ENCODE measurements around the gene SDR42E1.

Gene SDR42E1

DNA sequence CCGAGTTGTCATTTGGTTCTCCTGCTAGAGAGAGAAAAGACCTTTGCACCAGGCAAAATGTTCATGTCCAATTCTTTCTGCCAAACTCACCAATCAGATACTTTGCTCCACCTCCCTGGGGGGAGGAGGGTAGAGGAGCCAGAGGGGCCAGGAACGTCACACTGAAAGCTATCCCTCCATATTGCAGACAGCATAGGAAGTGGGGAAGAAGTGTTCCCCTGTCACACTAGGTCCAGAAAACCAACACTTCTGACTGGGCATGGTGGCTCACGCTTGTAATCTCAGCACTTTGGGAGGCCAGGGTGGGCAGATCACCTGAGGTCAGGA is 33.3 kb upstream of the SDR42E1 start:
- Mint-ChIP-seq H3K27ac (no peak overlapping the region), H3K36me3 (no peaks in the 10 kb centered on the region), H3K4me1 (no peaks in the 10 kb centered on the region), H3K4me3 (no peak overlapping the region), H3K27me3 (peaks cover 4% of the 10 kb centered on the region), H3K9me3 (no peaks in the 10 kb centered on the region)

GRCh38 chr16:82043680-82044584 is 32.7 kb upstream of the SDR42E1 start:
- Mint-ChIP-seq H3K36me3 (no peaks in the 10 kb centered on the region), H3K4me3 (no peak overlapping the region), H3K9me3 (no peaks in the 10 kb centered on the region), H3K4me1 (no peaks in the 10 kb centered on the region), H3K27ac (no peak overlapping the region), H3K27me3 (peaks cover 4% of the 10 kb centered on the region)

DNA sequence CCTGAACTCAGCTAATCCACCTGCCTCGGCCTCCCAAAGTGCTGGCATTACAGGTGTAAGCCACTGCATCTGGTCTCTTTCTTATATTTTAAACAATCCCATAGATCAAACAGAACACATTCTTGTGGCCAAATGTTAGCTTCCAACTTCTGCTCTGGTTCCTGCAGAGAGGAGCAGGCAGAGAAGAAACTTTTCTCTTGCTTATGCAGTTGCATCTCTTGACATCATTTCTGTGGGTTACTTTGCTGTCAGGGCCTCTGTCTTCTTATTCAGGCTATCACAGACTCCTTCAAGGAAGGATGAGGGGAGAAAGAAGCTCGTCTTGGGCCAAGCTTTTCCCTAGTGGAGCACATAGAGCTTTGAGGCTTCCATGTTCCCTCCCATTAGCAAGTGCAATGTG is 31.6 kb upstream of the SDR42E1 start:
- Mint-ChIP-seq H3K9me3 (no peaks in the 10 kb centered on the region), H3K36me3 (no peaks in the 10 kb centered on the region), H3K27me3 (peaks cover 4% of the 10 kb centered on the region), H3K4me1 (no peaks in the 10 kb centered on the region), H3K27ac (no peak overlapping the region), H3K4me3 (no peak overlapping the region)

- peaks cover 4% of the 10 kb centered on the region for H3K27me3 Mint-ChIP-seq
- no peak overlapping the region for H3K27ac Mint-ChIP-seq
- no peak overlapping the region for H3K4me3 Mint-ChIP-seq
- H3K4me1 Mint-ChIP-seq: no peaks in the 10 kb centered on the region
- H3K36me3 Mint-ChIP-seq: no peaks in the 10 kb centered on the region
- H3K9me3 Mint-ChIP-seq: no peaks in the 10 kb centered on the region
Observed at GRCh38 chr16:82042144-82042543, 30.9 kb upstream of the SDR42E1 start.

GRCh38 chr16:82041542-82041941 is 30.3 kb upstream of the SDR42E1 start:
- Mint-ChIP-seq H3K27ac (no peak overlapping the region), H3K9me3 (no peaks in the 10 kb centered on the region), H3K4me3 (no peak overlapping the region), H3K4me1 (no peaks in the 10 kb centered on the region), H3K27me3 (peaks cover 1% of the 10 kb centered on the region), H3K36me3 (no peaks in the 10 kb centered on the region)

DNA sequence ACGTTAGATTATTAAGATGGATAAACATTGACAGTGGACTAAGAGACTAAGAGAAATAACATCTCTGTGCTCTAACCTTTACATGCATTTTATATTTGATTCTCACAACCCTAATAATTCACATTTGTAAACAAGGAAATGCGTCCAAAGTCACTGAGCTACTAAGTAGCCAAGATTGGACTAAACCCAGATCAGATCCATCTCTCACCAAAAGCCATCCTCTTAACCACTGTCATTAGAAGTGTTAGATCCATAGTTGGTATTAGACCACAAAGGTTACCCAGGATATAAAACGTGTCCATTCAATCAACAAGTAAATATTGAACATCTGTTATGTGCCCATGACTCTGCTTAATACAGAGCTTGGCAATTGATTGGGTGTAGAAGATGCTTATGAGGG is 29.0 kb upstream of the SDR42E1 start:
- H3K9me3 Mint-ChIP-seq: no peaks in the 10 kb centered on the region
- no peaks in the 10 kb centered on the region for H3K36me3 Mint-ChIP-seq

DNA sequence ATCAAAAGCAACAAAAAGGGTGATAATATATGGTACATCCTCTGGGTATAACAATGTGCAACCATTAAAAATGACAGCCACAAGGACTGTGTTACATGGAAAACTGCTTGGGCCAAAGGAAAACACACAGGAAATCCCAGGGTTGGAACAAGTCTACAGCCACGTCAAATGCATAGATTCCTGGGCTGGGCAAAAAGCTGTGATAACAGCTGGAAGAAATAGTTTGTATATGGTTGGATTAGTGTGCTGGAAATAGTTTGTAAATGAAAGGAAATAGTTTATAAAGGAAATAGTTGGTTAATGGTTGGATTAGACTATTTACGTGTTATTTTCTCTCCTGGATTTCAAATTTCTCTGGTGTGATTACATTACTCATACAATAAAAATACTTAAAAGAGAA is 26.4 kb upstream of the SDR42E1 start:
- Mint-ChIP-seq H3K36me3 (no peaks in the 10 kb centered on the region), H3K27ac (no peak overlapping the region), H3K9me3 (no peaks in the 10 kb centered on the region), H3K27me3 (peaks cover 3% of the 10 kb centered on the region), H3K4me3 (no peak overlapping the region), H3K4me1 (no peaks in the 10 kb centered on the region)

More for the DNA sequence above, 29.0 kb upstream of the SDR42E1 start:
- Mint-ChIP-seq H3K4me1 (no peaks in the 10 kb centered on the region), H3K27ac (no peak overlapping the region), H3K27me3 (peaks cover 2% of the 10 kb centered on the region), H3K4me3 (no peak overlapping the region)

DNA sequence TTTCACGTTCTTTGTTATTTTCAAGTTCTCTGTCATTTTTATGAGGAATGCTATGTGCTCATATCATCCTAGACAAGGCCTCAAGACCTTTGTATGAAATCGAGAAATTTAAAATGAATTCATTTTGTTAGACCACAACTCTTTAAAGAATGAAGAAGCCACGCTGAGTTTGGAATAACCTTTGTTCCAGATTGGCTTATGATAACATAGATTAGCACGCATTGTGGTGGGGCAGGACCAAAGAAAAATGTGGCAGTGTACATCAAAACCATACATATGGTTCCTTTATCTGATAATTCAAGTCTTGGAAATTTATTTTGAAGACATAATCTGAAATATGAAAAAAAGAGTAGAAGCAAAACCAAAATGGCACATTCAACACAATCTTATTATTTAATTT is 26.0 kb upstream of the SDR42E1 start:
- Mint-ChIP-seq H3K36me3 (no peaks in the 10 kb centered on the region), H3K4me3 (no peak overlapping the region), H3K27me3 (peaks cover 3% of the 10 kb centered on the region), H3K4me1 (no peaks in the 10 kb centered on the region), H3K9me3 (no peaks in the 10 kb centered on the region), H3K27ac (no peak overlapping the region)

DNA sequence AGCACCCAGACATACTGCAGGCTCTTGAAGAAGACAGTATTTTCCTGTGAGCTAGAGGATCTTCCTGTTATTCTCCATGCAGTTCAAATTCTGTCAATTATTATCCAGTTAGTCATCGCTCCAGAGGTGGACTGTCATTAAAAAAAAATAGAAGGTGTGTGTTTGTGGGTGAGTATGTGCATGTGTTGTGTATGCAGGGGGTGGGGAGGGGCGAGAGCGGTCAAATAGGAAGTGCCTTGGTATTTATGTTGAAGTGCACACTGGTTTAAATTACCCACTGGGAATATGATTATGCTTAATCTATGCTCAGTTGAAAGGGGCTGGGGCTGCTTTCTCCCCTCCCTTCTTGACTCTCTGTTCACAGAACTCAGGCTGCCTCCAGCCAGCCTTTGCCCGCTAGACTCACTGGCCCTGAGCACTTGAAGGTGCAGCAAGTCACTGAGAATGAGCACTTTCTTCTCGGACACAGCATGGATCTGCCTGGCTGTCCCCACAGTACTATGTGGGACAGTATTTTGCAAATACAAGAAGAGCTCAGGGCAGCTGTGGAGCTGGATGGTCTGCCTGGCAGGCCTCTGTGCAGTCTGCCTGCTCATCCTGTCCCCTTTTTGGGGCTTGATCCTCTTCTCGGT is 23.8 kb upstream of the SDR42E1 start, which contains the start of gene HSD17B2:
Gene HSD17B2, plus strand, starts transcription at position 273 of the 632 bp plus-strand sequence. Its CDS starts 172 bp downstream, at position 445.
- H3K36me3 Mint-ChIP-seq: no peaks in the 10 kb centered on the region
- H3K27ac Mint-ChIP-seq: no peak within 1 kb of the TSS
- H3K9me3 Mint-ChIP-seq: no peaks in the 10 kb centered on the region
- peaks cover 4% of the 10 kb centered on the region for H3K27me3 Mint-ChIP-seq
- no peaks in the 10 kb centered on the region for H3K4me1 Mint-ChIP-seq
- H3K4me3 Mint-ChIP-seq: no peak within 1 kb of the TSS

DNA sequence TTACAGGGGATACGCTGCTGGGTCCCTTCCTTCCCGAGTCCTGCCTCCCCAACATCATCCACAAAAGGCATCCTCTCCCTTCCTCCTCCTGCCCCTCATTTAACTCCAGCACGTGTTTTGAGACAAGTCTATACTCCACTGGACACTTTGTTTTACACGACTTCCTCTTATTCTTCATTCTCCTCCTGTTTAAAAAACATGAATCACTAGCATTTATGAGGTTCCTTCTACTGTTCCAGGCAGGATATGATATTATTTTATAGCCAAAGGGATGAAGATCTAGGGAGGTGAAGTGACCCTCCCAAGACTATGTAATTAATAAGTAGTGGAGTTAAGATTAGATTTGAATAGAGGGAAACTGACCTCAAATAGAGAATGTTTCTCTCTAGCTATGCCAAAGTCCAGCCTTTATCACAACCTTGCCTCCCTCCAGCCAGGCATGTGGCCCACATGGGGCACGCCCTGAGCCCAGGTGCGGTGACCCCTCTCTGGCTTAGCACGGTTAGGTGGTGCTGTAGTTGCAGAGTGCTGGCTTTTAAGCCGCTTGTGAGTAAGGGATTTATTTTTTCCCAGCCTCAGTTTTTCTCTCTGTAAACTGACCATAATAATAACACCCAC is 22.5 kb upstream of the SDR42E1 start:
- Mint-ChIP-seq H3K27ac (no peak overlapping the region), H3K36me3 (no peaks in the 10 kb centered on the region), H3K9me3 (no peaks in the 10 kb centered on the region), H3K4me1 (no peaks in the 10 kb centered on the region), H3K4me3 (no peak overlapping the region), H3K27me3 (peaks cover 4% of the 10 kb centered on the region)

DNA sequence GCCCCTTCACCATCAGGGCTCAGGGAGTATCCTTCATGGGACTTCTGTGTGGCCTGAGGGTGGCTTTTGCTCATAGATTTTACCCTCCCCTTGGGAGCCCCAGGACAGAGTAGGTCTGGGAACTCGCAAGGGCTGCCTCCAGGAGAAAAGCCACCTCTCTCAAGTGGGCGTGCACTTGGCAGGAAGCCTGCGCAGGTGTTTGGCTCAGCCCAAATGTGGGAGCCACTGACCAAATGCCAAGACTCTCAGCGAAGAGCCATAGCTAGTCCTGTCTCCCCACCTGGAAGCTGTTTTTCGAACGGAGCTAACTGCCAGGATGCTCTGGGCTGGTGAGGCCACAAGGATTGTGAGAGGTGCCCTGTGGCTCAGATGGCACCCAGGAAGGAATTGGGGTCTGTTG is 21.7 kb upstream of the SDR42E1 start:
- H3K9me3 Mint-ChIP-seq: no peaks in the 10 kb centered on the region
- H3K4me3 Mint-ChIP-seq: no peak overlapping the region
- no peaks in the 10 kb centered on the region for H3K4me1 Mint-ChIP-seq
- no peaks in the 10 kb centered on the region for H3K36me3 Mint-ChIP-seq
- peaks cover 4% of the 10 kb centered on the region for H3K27me3 Mint-ChIP-seq
- H3K27ac Mint-ChIP-seq: no peak overlapping the region

DNA sequence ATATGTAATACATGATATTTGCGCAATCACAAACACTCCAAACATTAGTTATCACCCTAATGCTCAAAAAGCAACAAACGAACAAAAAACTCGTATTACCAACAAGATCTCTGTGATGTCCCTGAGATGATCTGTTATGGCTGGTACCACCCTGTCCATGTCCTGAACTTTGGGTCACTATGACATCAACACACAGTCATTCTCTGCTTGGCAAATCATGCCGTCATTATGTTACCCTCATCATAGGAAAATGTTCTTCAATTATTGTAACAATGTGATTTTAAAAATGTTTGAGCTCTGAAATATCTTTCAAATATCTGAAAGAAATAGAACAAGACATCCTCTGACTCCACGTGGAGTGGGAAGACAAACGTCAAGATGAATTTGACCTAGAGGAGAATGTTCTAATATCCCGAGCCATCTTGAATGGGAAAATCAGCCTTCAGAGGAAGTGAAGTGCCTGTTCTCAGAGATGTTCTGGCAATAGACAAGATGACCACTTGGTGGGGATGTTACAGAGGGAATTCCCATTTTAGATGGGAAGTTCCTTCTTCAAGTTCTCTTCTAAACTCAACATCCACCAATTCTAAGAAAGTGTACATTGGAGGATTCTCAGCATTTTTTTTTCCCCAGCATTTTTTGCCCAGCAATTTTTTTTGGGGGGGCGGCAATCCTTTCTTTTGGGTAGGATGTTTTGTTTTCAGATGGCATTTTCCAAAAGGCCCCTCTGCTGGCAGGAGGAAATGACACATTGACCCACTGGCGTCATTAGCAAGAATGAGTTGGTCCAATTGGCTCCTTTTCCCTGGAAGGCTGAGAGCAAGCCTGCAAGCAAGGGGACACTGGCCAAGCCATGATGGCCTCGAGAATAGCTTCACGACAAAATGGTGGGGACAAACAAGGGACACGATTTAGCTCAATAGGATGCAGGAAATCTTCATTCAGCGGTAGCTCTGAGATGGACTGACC is 20.1 kb upstream of the SDR42E1 start:
- H3K9me3 Mint-ChIP-seq: no peaks in the 10 kb centered on the region
- no peaks in the 10 kb centered on the region for H3K4me1 Mint-ChIP-seq
- no peaks in the 10 kb centered on the region for H3K36me3 Mint-ChIP-seq
- H3K4me3 Mint-ChIP-seq: no peak overlapping the region
- peaks cover 4% of the 10 kb centered on the region for H3K27me3 Mint-ChIP-seq
- H3K27ac Mint-ChIP-seq: no peak overlapping the region

DNA sequence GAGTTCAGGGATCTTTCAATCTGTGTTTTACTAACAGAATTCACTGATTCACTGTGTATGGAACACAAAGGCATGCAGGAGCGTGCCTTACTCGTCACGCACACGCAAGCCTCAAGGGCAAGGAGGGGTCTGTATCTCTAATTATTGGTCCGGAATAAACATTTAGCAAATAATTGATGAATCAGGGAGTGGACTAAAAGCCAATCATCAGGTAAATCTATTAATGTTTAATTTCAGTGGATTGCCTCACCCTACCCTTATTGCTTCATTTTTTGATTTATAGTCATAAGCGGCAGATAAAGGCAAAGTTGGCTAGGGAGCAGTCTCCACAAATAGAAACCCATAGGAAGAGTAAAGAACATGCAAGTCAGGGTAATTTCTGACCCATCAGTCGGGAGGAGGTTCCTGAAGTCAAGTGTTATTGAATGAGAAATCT is 16.4 kb upstream of the SDR42E1 start:
- Mint-ChIP-seq H3K27me3 (peaks cover 14% of the 10 kb centered on the region), H3K4me1 (no peaks in the 10 kb centered on the region), H3K36me3 (no peaks in the 10 kb centered on the region), H3K4me3 (no peak overlapping the region), H3K27ac (no peak overlapping the region), H3K9me3 (no peaks in the 10 kb centered on the region)

DNA sequence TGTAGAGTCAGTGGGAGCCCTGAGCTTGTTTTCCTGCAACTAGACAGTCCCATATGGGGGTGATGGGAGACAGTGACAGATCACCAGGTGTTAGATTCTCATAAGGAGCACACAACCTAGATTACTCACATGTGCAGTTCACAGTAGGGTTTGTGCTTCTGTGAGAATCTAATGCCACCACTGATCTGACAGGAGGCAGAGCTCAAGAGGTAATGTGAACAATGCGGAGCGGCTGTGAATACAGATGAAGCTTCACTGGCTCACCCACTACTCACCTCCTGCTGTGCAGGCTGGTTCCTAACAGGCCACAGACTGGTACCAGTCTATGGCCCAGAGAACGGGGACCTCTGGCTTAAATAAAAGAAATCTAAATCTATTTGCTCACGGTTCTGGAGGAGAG is 13.6 kb upstream of the SDR42E1 start:
- Mint-ChIP-seq H3K4me3 (no peak overlapping the region), H3K9me3 (no peaks in the 10 kb centered on the region), H3K36me3 (no peaks in the 10 kb centered on the region), H3K27me3 (peaks cover 13% of the 10 kb centered on the region), H3K4me1 (no peaks in the 10 kb centered on the region), H3K27ac (no peak overlapping the region)

DNA sequence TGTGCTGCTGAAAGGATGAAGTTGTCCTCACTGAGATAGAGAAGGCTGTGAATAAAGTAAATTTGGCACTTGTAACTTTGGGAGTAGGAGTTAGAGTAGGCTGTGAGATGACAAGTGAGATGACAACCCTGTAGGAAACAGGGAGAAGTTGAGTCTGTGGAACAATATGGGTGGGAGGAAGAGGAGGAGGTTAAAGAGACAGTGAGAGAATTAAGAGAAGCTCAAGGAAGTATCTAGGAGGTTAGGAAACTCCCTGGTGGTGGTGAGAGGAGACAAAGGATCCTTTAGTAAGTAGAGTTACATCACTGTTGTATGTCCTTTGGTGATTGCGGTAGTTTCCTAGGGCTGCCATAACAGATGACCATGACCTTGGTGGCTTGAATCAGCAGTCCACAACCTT is 13.0 kb upstream of the SDR42E1 start:
- H3K36me3 Mint-ChIP-seq: no peaks in the 10 kb centered on the region
- H3K9me3 Mint-ChIP-seq: no peaks in the 10 kb centered on the region
- no peak overlapping the region for H3K4me3 Mint-ChIP-seq
- peaks cover 16% of the 10 kb centered on the region for H3K27me3 Mint-ChIP-seq
- H3K27ac Mint-ChIP-seq: no peak overlapping the region
- H3K4me1 Mint-ChIP-seq: no peaks in the 10 kb centered on the region
